ENCODE results near the gene UBE2E2. TPM values are rescaled to one million over a fixed set of nuclear protein-coding genes. Genes with fewer than 3 reads are reported as not detected.

The UBE2E2 gene
- total RNA-seq, 1 donor from 2014 or later, result 45.9 TPM

DNA sequence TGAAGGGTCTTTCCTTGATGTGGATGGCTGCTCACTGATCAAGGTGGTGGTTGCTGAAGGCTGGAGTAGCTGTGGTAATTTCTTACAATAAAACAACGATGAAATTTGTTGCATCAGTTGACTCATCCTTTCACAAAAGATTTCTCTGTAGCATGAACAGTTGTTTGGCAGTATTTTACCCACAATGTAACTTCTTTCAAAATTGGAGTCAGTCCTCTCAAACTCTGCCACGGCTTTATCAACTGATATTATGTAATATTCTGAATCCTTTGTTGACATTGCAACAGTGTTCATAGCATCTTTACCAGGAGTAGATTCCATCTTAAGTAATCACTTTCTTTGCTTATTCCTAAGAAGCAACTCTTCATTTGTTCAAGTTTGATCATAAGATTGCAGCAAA, 252.6 kb downstream of the UBE2E2 start:
- no peaks in the 10 kb centered on the region for H3K9me3 ChIP-seq
- H3K4me3 ChIP-seq, result no peak overlapping the region
- H3K4me1 ChIP-seq, result peaks cover 5% of the 10 kb centered on the region
- H3K27me3 ChIP-seq, result no peaks in the 10 kb centered on the region
- ATAC-seq (no peak), DNase-seq (no peak)
- intact Hi-C loops (cut with DNase I), result no loop called here
- no peak overlapping the region for H3K27ac ChIP-seq
- H3K36me3 ChIP-seq, result no peaks in the 10 kb centered on the region
- TF ChIP-seq, protein P1, sequence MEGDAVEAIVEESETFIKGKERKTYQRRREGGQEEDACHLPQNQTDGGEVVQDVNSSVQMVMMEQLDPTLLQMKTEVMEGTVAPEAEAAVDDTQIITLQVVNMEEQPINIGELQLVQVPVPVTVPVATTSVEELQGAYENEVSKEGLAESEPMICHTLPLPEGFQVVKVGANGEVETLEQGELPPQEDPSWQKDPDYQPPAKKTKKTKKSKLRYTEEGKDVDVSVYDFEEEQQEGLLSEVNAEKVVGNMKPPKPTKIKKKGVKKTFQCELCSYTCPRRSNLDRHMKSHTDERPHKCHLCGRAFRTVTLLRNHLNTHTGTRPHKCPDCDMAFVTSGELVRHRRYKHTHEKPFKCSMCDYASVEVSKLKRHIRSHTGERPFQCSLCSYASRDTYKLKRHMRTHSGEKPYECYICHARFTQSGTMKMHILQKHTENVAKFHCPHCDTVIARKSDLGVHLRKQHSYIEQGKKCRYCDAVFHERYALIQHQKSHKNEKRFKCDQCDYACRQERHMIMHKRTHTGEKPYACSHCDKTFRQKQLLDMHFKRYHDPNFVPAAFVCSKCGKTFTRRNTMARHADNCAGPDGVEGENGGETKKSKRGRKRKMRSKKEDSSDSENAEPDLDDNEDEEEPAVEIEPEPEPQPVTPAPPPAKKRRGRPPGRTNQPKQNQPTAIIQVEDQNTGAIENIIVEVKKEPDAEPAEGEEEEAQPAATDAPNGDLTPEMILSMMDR (IDR thresholded peaks at IDR 0.05), result no peak

- Histone ChIP-seq H3K4me1 (peaks cover 5% of the 10 kb centered on the region), H3K27me3 (no peaks in the 10 kb centered on the region), H3K4me3 (no peak overlapping the region), H3K36me3 (no peaks in the 10 kb centered on the region), H3K9me3 (no peaks in the 10 kb centered on the region), H3K27ac (no peak overlapping the region)
- DNase-seq, result no peak
- no peak for ATAC-seq
- TF ChIP-seq, protein P1 (IDR thresholded peaks at IDR 0.05), result no peak
- intact Hi-C loops (cut with DNase I), result no loop called here
Observed at GRCh38 chr3:23457697-23458096, 254.6 kb downstream of the UBE2E2 start.

DNA sequence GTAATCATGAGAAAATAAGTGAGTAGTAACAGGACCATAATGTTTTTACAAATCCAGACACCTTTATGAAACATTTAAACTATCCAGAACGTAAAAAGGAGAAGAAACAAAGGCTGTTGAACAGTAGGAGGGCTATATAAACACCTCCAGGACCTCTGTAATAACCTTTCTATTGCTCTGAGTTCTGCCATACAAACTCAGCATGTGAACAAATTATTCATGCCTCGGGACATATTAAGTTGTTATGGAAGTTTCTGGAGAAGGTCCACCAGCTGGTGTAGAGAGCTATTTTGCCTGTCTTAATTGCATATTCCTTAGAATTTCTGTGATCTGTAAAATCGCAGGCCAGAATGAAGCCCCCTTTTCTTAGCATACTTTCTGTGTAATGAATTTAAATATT, 256.3 kb downstream of the UBE2E2 start:
- H3K27me3 ChIP-seq, result no peaks in the 10 kb centered on the region
- H3K9me3 ChIP-seq, result no peaks in the 10 kb centered on the region
- intact Hi-C loops (cut with DNase I), result no loop called here
- DNase-seq, result no peak
- ATAC-seq, result no peak
- H3K27ac ChIP-seq, result no peak overlapping the region
- TF ChIP-seq, protein P1 (IDR thresholded peaks at IDR 0.05), result no peak
- H3K4me3 ChIP-seq, result no peak overlapping the region
- H3K36me3 ChIP-seq, result no peaks in the 10 kb centered on the region
- peaks cover 5% of the 10 kb centered on the region for H3K4me1 ChIP-seq

GRCh38 chr3:23459889-23460546, 256.9 kb downstream of the UBE2E2 start:
- intact Hi-C loops (cut with DNase I), result no loop called here

GRCh38 chr3:23461069-23461468, 257.9 kb downstream of the UBE2E2 start:
- H3K4me3 ChIP-seq, result no peak overlapping the region
- DNase-seq, result no peak
- H3K27me3 ChIP-seq, result no peaks in the 10 kb centered on the region
- H3K27ac ChIP-seq, result no peak overlapping the region
- peaks cover 5% of the 10 kb centered on the region for H3K4me1 ChIP-seq
- no peaks in the 10 kb centered on the region for H3K36me3 ChIP-seq
- no peaks in the 10 kb centered on the region for H3K9me3 ChIP-seq
- intact Hi-C loops (cut with DNase I), result no loop called here
- no peak for ATAC-seq
- TF ChIP-seq, protein P1 (IDR thresholded peaks at IDR 0.05), result no peak

More at GRCh38 chr3:23459889-23460546, 256.9 kb downstream of the UBE2E2 start:
- H3K4me1 ChIP-seq, result peaks cover 5% of the 10 kb centered on the region
- no peaks in the 10 kb centered on the region for H3K36me3 ChIP-seq
- ATAC-seq (no peak), DNase-seq (no peak)
- H3K9me3 ChIP-seq, result no peaks in the 10 kb centered on the region
- H3K27me3 ChIP-seq, result no peaks in the 10 kb centered on the region
- H3K27ac ChIP-seq, result no peak overlapping the region
- no peak overlapping the region for H3K4me3 ChIP-seq
- TF ChIP-seq, protein P1 (IDR thresholded peaks at IDR 0.05), result no peak

DNA sequence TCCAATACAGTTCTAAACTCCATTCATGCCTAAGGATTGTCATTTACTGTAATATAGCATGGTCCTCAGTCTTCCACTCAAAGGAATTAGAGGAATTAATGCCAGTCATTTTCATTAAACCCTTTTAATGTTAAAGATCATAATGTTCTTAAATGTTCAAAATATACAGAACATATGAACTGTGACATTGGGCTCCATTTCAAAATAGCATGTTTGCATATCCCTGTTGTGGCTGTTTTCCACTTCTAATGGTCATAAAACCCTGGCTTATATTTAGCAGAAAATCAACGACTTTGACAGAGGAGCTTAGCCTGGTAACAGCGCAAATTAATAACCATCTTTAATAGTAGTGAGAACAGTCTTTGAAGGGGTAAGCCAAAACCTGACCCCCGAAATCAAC, 260.7 kb downstream of the UBE2E2 start:
- intact Hi-C loops (cut with DNase I), result no loop called here
- DNase-seq, result no peak
- Histone ChIP-seq H3K9me3 (no peaks in the 10 kb centered on the region), H3K36me3 (no peaks in the 10 kb centered on the region), H3K4me1 (peaks cover 5% of the 10 kb centered on the region), H3K4me3 (no peak overlapping the region), H3K27ac (no peak overlapping the region), H3K27me3 (no peaks in the 10 kb centered on the region)
- TF ChIP-seq, protein P1 (IDR thresholded peaks at IDR 0.05), result no peak
- no peak for ATAC-seq

All from upper lobe of right lung (tissue), 1 donor.